Mucosa of descending colon (tissue), 3 donors: ENCODE measurements around the gene LMX1A. TPM values are rescaled to one million over a fixed set of nuclear protein-coding genes. Genes with fewer than 3 reads are reported as not detected.

Experiments used
- ATAC-seq: fragments of 200-7000 bp; cut with Tn5 transposase; one replicate; pipeline ENCODE4 v1.9.1; 2020; ENCODE audit warnings: mild to moderate bottlenecking, moderate library complexity
- DNase-seq, 3 donors: peaks; one replicate each; pipeline ENCODE4 v3.0.0-alpha.2; 2020
- H3K36me3 ChIP-seq: fragments of 200-600 bp; one replicate; pipeline ENCODE4 v1.8.0; 2021; ENCODE audit warnings: low read depth, mild to moderate bottlenecking
- H3K4me1 ChIP-seq: fragments of 200-600 bp; one replicate; pipeline ENCODE4 v1.8.0; 2021; ENCODE audit warnings: low read depth, mild to moderate bottlenecking
- H3K4me3 ChIP-seq: fragments of 200-600 bp; one replicate; pipeline ENCODE4 v1.8.0; 2021; ENCODE audit warnings: mild to moderate bottlenecking
- H3K9me3 ChIP-seq: fragments of 200-600 bp; one replicate; pipeline ENCODE4 v1.8.0; 2021; ENCODE audit warnings: mild to moderate bottlenecking
- CTCF ChIP-seq: fragments of 200-600 bp; IDR thresholded peaks from one replicate; pipeline ENCODE4 v1.8.0; 2022; ENCODE audit warnings: antibody characterized with exemption, mild to moderate bottlenecking
- intact Hi-C, 2 donors: fragments of 100-400 bp; cut with DNase I in 1 of 2; cut with micrococcal nuclease in 1 of 2; formaldehyde crosslinking; loops; one replicate each; pipeline versions ENCODE4 v1.11.0 to v1.11.1; 2022; cut with DNase I, micrococcal nuclease
- total RNA-seq, 3 donors: library from RNA; stranded (reverse); fragmentation: NEBNext Ultra II Directional in 2 of 3; extraction: Animal tissue kit (Norgen Biotek cat#: 25700) in 2 of 3; gene quantifications; one replicate each; pipeline versions ENCODE4 v1.2.1 to v1.2.4, GENCODE V29; 2021 to 2023
- donor health status: DM: no; HTN: no; CAD: no; lungs with moderate emphysema.
- donor health status: DM: no; HTN: no; CAD: no.
- donor health status: DM: no; HTN: yes; CAD: no.

Gene LMX1A
- total RNA-seq, 3 donors from 2014 or later, result 0.31 to 0.84 (median 0.38) TPM

- Histone ChIP-seq H3K4me1 (no peaks in the 10 kb centered on the region), H3K9me3 (no peaks in the 10 kb centered on the region), H3K36me3 (no peaks in the 10 kb centered on the region), H3K4me3 (no peak overlapping the region)
- DNase-seq, result no peak
- TF ChIP-seq CTCF, result no peak
- intact Hi-C loops, result no loop called here
- ATAC-seq, result no peak
These were observed 169.2 kb downstream of the LMX1A start for GRCh38 chr1:165187031-165188009.

- no peaks in the 10 kb centered on the region for H3K9me3 ChIP-seq
- H3K4me3 ChIP-seq, result no peak overlapping the region
- H3K4me1 ChIP-seq, result no peaks in the 10 kb centered on the region
- no peaks in the 10 kb centered on the region for H3K36me3 ChIP-seq
- intact Hi-C loops, result no loop called here
- no peak for TF ChIP-seq CTCF
- ATAC-seq (no peak), DNase-seq (no peak)
These were observed 171.2 kb downstream of the LMX1A start for GRCh38 chr1:165185161-165185889.

- intact Hi-C loops, result no loop called here
- no peaks in the 10 kb centered on the region for H3K4me1 ChIP-seq
- no peak for TF ChIP-seq CTCF
- no peak for DNase-seq
- no peak for ATAC-seq
- no peaks in the 10 kb centered on the region for H3K9me3 ChIP-seq
- H3K36me3 ChIP-seq, result no peaks in the 10 kb centered on the region
- no peak overlapping the region for H3K4me3 ChIP-seq
These were observed 173.5 kb downstream of the LMX1A start for GRCh38 chr1:165182975-165183374.

GRCh38 chr1:165179306-165179705 is 177.2 kb downstream of the LMX1A start:
- intact Hi-C loops, result no loop called here

GRCh38 chr1:165174491-165174890 is 182.0 kb downstream of the LMX1A start:
- ATAC-seq, result no peak
- no peak overlapping the region for H3K4me3 ChIP-seq
- intact Hi-C loops, result no loop called here
- DNase-seq, result no peak
- no peaks in the 10 kb centered on the region for H3K9me3 ChIP-seq
- no peaks in the 10 kb centered on the region for H3K4me1 ChIP-seq
- no peaks in the 10 kb centered on the region for H3K36me3 ChIP-seq
- no peak for TF ChIP-seq CTCF

More at GRCh38 chr1:165179306-165179705, 177.2 kb downstream of the LMX1A start:
- TF ChIP-seq CTCF, result no peak
- ATAC-seq, result no peak
- DNase-seq, result no peak
- H3K36me3 ChIP-seq, result no peaks in the 10 kb centered on the region
- H3K9me3 ChIP-seq, result no peaks in the 10 kb centered on the region
- H3K4me3 ChIP-seq, result no peak overlapping the region
- no peaks in the 10 kb centered on the region for H3K4me1 ChIP-seq
